Endothelial cell of umbilical vein (primary cell): ENCODE measurements around the gene ITPKA.

Source experiments
- CTCF ChIP-seq, 2 donors: IDR thresholded peaks; 1 replicate in 1 of 2; 2 replicates in 1 of 2; pipeline ENCODE4 v1.5.1; 2011; ENCODE audit warnings: low read length in 2 of 2, mild to moderate bottlenecking in 2 of 2, moderate library complexity in 2 of 2, control low read depth in 1 of 2, inconsistent platforms in 1 of 2, low read depth in 1 of 2; ENCODE audit not compliant: insufficient read depth in 1 of 2; ENCODE audit errors: extremely low read depth in 1 of 2
- EZH2 ChIP-seq: IDR thresholded peaks from 2 replicates; pipeline ENCODE4 v1.6.1; 2012; ENCODE audit warnings: borderline replicate concordance, low read depth, mild to moderate bottlenecking, moderate library complexity, low read length, inconsistent platforms; ENCODE audit not compliant: severe bottlenecking
- MAX ChIP-seq: IDR thresholded peaks from 2 replicates; pipeline ENCODE4 v1.6.1; 2011; ENCODE audit not compliant: insufficient read depth, insufficient read length
- POLR2A ChIP-seq: IDR thresholded peaks from 2 replicates; pipeline ENCODE4 v1.6.1; 2012; ENCODE audit warnings: low read depth, mild to moderate bottlenecking, control low read depth, low read length
- POLR2AphosphoS5 ChIP-seq: IDR thresholded peaks from 2 replicates; pipeline ENCODE4 v1.6.1; 2012; ENCODE audit warnings: low read depth, mild to moderate bottlenecking, control low read depth, low read length, moderate library complexity; ENCODE audit not compliant: insufficient read depth

- TF ChIP-seq CTCF (IDR thresholded peaks at IDR 0.05; ENCODE audit: extremely low read depth in 1 of 2, insufficient read depth in 1 of 2, low read depth in 1 of 2, low read length in 2 of 2) (no peak), POLR2A (no peak), POLR2AphosphoS5 (no peak), EZH2 (no peak), MAX (no peak)
Observed at GRCh38 chr15:41504751-41505492, 11.2 kb downstream of the ITPKA start.
